WTC11 (cell line): ENCODE measurements around the gene KIF14. TPM values are rescaled to one million over a fixed set of nuclear protein-coding genes. Genes with fewer than 3 reads are reported as not detected.

Experiments used
- AFF4 ChIP-seq: sonication (generic); formaldehyde crosslinking; IDR thresholded peaks from 2 replicates; pipeline ENCODE4 v1.8.1; 2023; ENCODE audit warnings: mild to moderate bottlenecking, missing genetic modification reagents, borderline replicate concordance
- CREM ChIP-seq: sonication (generic); formaldehyde crosslinking; IDR thresholded peaks from 2 replicates; pipeline ENCODE4 v1.8.1; 2022; ENCODE audit warnings: mild to moderate bottlenecking, missing genetic modification reagents, moderate library complexity
- ELF4 ChIP-seq: sonication (generic); formaldehyde crosslinking; IDR thresholded peaks from 2 replicates; pipeline ENCODE4 v1.8.1; 2022; ENCODE audit warnings: low read depth, mild to moderate bottlenecking, moderate library complexity, missing genetic modification reagents
- ESRRA ChIP-seq: sonication (generic); formaldehyde crosslinking; IDR thresholded peaks from 2 replicates; pipeline ENCODE4 v1.8.1; 2022; ENCODE audit warnings: mild to moderate bottlenecking, missing genetic modification reagents, borderline replicate concordance
- GTF2I ChIP-seq: fragments of 250-450 bp; sonication (Bioruptor Pico); conservative IDR thresholded peaks from 2 replicates; pipeline ENCODE4 v1.4.0; 2021; ENCODE audit warnings: mild to moderate bottlenecking
- IRF1 ChIP-seq: sonication (generic); formaldehyde crosslinking; IDR thresholded peaks from 2 replicates; pipeline ENCODE4 v1.8.0; 2023; ENCODE audit warnings: missing genetic modification reagents
- NFYB ChIP-seq: sonication (generic); formaldehyde crosslinking; conservative IDR thresholded peaks from 2 replicates; pipeline ENCODE4 v1.8.0; 2022; ENCODE audit warnings: low read depth, missing genetic modification reagents
- RELA ChIP-seq: sonication (generic); formaldehyde crosslinking; IDR thresholded peaks from 2 replicates; pipeline ENCODE4 v1.8.1; 2022; ENCODE audit warnings: missing genetic modification reagents, mild to moderate bottlenecking, borderline replicate concordance
- TEAD4 ChIP-seq: sonication (generic); formaldehyde crosslinking; IDR thresholded peaks from 2 replicates; pipeline ENCODE4 v1.8.0; 2022; ENCODE audit warnings: mild to moderate bottlenecking, missing genetic modification reagents
- ZNF121 ChIP-seq: sonication (generic); formaldehyde crosslinking; IDR thresholded peaks from 2 replicates; pipeline ENCODE4 v1.8.0; 2023; ENCODE audit warnings: missing genetic modification reagents
- ZNF281 ChIP-seq: sonication (generic); formaldehyde crosslinking; IDR thresholded peaks from 2 replicates; pipeline ENCODE4 v1.8.0; 2023; ENCODE audit warnings: mild to moderate bottlenecking, missing genetic modification reagents
- ZNF396 ChIP-seq: fragments of 250-450 bp; sonication (Bioruptor Pico); IDR thresholded peaks from 2 replicates; pipeline ENCODE4 v1.8.0; 2021; ENCODE audit warnings: mild to moderate bottlenecking, moderate library complexity, borderline replicate concordance
- total RNA-seq: library from RNA; stranded (reverse); gene quantifications from 3 replicates; pipeline ENCODE4 v1.2.3, GENCODE V29; 2021
- TF ChIP-seq, protein P1 (sequence below): fragments of 250-450 bp; sonication (Bioruptor Pico); IDR thresholded peaks from 2 replicates; pipeline ENCODE4 v1.8.0; 2021; ENCODE audit warnings: mild to moderate bottlenecking
- TF ChIP-seq, protein P2 (sequence below): sonication (generic); formaldehyde crosslinking; IDR thresholded peaks from 2 replicates; pipeline ENCODE4 v1.8.1; 2023; ENCODE audit warnings: mild to moderate bottlenecking, missing genetic modification reagents
- TF ChIP-seq, protein P3 (sequence below): sonication (generic); formaldehyde crosslinking; IDR thresholded peaks from 2 replicates; pipeline ENCODE4 v1.8.0; 2022; ENCODE audit warnings: mild to moderate bottlenecking, missing genetic modification reagents
- TF ChIP-seq, protein P4 (sequence below): sonication (generic); formaldehyde crosslinking; conservative IDR thresholded peaks from 2 replicates; pipeline ENCODE4 v1.8.1; 2023; ENCODE audit warnings: mild to moderate bottlenecking, low read depth, missing genetic modification reagents, moderate library complexity

KIF14 gene
- total RNA-seq, 1 experiment from 2014 or later = 24.4 TPM

DNA sequence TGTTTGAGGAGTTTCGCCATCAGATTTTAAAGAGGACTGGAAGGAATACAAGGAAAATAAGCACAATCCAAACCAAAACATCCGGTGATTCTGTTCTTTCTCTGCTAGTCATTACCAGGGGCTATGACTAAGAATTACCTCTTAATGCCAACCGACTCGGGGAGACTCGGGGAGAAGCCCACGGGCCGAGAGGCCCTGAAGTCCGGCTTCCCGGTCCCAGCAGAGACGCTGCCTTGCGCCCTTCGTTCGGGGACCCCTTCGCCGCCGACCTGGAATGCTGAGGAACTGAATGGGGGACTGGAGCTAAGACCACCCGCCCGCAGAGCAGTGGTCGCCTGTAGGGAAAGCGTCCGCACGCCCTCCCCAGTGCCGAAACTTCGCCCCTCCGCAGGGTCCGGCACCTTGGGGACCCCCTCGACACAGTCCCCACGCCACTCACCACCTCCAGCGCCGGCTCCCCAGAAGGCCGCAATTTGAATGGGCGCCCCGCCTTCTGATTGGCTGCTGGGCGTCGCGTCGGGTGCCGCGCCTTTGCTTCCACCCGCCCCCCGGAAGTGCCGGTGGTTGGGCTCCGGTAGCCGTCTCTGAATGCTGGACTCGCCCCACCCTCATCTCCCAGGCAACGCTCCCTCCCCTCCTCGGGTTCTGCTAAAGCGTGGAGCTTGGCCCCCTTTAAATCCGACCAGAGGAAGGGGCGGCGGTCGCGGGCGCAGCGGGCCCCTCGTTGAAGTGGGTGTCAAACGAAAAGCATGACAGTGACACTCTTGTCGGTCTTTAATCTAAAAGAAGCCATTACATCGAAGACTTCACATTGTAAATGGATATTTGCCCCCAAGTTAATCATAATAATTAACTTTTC lies at the start of gene KIF14 (continued):
- TF ChIP-seq IRF1 (CRISPR knock-in tag) = no peak
- TF ChIP-seq, protein P1, sequence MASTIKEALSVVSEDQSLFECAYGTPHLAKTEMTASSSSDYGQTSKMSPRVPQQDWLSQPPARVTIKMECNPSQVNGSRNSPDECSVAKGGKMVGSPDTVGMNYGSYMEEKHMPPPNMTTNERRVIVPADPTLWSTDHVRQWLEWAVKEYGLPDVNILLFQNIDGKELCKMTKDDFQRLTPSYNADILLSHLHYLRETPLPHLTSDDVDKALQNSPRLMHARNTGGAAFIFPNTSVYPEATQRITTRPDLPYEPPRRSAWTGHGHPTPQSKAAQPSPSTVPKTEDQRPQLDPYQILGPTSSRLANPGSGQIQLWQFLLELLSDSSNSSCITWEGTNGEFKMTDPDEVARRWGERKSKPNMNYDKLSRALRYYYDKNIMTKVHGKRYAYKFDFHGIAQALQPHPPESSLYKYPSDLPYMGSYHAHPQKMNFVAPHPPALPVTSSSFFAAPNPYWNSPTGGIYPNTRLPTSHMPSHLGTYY (CRISPR knock-in tag) = no peak
- no peak for TF ChIP-seq TEAD4 (CRISPR knock-in tag)
- TF ChIP-seq NFYB = peak; percentile 95
- TF ChIP-seq ZNF281 (CRISPR knock-in tag) = no peak
- TF ChIP-seq, protein P2, sequence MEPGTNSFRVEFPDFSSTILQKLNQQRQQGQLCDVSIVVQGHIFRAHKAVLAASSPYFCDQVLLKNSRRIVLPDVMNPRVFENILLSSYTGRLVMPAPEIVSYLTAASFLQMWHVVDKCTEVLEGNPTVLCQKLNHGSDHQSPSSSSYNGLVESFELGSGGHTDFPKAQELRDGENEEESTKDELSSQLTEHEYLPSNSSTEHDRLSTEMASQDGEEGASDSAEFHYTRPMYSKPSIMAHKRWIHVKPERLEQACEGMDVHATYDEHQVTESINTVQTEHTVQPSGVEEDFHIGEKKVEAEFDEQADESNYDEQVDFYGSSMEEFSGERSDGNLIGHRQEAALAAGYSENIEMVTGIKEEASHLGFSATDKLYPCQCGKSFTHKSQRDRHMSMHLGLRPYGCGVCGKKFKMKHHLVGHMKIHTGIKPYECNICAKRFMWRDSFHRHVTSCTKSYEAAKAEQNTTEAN (CRISPR knock-in tag) = no peak
- TF ChIP-seq ZNF121 (CRISPR knock-in tag) = no peak
- TF ChIP-seq RELA = no peak
- TF ChIP-seq AFF4 = no peak
- no peak for TF ChIP-seq GTF2I
- no peak for TF ChIP-seq ESRRA (CRISPR knock-in tag)
- TF ChIP-seq, protein P3, sequence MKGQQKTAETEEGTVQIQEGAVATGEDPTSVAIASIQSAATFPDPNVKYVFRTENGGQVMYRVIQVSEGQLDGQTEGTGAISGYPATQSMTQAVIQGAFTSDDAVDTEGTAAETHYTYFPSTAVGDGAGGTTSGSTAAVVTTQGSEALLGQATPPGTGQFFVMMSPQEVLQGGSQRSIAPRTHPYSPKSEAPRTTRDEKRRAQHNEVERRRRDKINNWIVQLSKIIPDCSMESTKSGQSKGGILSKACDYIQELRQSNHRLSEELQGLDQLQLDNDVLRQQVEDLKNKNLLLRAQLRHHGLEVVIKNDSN (CRISPR knock-in tag) = no peak
- TF ChIP-seq, protein P4, sequence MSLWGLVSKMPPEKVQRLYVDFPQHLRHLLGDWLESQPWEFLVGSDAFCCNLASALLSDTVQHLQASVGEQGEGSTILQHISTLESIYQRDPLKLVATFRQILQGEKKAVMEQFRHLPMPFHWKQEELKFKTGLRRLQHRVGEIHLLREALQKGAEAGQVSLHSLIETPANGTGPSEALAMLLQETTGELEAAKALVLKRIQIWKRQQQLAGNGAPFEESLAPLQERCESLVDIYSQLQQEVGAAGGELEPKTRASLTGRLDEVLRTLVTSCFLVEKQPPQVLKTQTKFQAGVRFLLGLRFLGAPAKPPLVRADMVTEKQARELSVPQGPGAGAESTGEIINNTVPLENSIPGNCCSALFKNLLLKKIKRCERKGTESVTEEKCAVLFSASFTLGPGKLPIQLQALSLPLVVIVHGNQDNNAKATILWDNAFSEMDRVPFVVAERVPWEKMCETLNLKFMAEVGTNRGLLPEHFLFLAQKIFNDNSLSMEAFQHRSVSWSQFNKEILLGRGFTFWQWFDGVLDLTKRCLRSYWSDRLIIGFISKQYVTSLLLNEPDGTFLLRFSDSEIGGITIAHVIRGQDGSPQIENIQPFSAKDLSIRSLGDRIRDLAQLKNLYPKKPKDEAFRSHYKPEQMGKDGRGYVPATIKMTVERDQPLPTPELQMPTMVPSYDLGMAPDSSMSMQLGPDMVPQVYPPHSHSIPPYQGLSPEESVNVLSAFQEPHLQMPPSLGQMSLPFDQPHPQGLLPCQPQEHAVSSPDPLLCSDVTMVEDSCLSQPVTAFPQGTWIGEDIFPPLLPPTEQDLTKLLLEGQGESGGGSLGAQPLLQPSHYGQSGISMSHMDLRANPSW (CRISPR knock-in tag) = no peak
- no peak for TF ChIP-seq ELF4
- TF ChIP-seq CREM (CRISPR knock-in tag) = peak; percentile 79; the same call in 1 of the 2 replicates
- TF ChIP-seq ZNF396 (CRISPR knock-in tag) = no peak
